Mucosa of descending colon (tissue), 3 donors: Measurements from ENCODE around the gene NKAIN2. TPM values are rescaled to one million over a fixed set of nuclear protein-coding genes. Genes with fewer than 3 reads are reported as not detected.

Experiments
- ATAC-seq: fragments of 200-7000 bp; cut with Tn5 transposase; one replicate; pipeline ENCODE4 v1.9.1; 2020; ENCODE audit warnings: mild to moderate bottlenecking, moderate library complexity
- DNase-seq, 3 donors: peaks; one replicate each; pipeline ENCODE4 v3.0.0-alpha.2; 2020
- H3K36me3 ChIP-seq: fragments of 200-600 bp; one replicate; pipeline ENCODE4 v1.8.0; 2021; ENCODE audit warnings: low read depth, mild to moderate bottlenecking
- H3K4me1 ChIP-seq: fragments of 200-600 bp; one replicate; pipeline ENCODE4 v1.8.0; 2021; ENCODE audit warnings: low read depth, mild to moderate bottlenecking
- H3K4me3 ChIP-seq: fragments of 200-600 bp; one replicate; pipeline ENCODE4 v1.8.0; 2021; ENCODE audit warnings: mild to moderate bottlenecking
- H3K9me3 ChIP-seq: fragments of 200-600 bp; one replicate; pipeline ENCODE4 v1.8.0; 2021; ENCODE audit warnings: mild to moderate bottlenecking
- CTCF ChIP-seq: fragments of 200-600 bp; IDR thresholded peaks from one replicate; pipeline ENCODE4 v1.8.0; 2022; ENCODE audit warnings: antibody characterized with exemption, mild to moderate bottlenecking
- intact Hi-C, 2 donors: fragments of 100-400 bp; cut with DNase I in 1 of 2; cut with micrococcal nuclease in 1 of 2; formaldehyde crosslinking; loops; one replicate each; pipeline versions ENCODE4 v1.11.0 to v1.11.1; 2022; cut with DNase I, micrococcal nuclease
- total RNA-seq, 3 donors: library from RNA; stranded (reverse); fragmentation: NEBNext Ultra II Directional in 2 of 3; extraction: Animal tissue kit (Norgen Biotek cat#: 25700) in 2 of 3; gene quantifications; one replicate each; pipeline versions ENCODE4 v1.2.1 to v1.2.4, GENCODE V29; 2021 to 2023
- donor health status: DM: no; HTN: no; CAD: no; lungs with moderate emphysema.
- donor health status: DM: no; HTN: no; CAD: no.
- donor health status: DM: no; HTN: yes; CAD: no.

NKAIN2 gene
- total RNA-seq, 3 donors from 2014 or later, result 0.34 to 4.7 (median 0.69) TPM

- ATAC-seq (no peak), DNase-seq (no peak)
- no peak for TF ChIP-seq CTCF
- intact Hi-C loops, result no loop called here
- Histone ChIP-seq H3K4me3 (no peak overlapping the region), H3K36me3 (no peaks in the 10 kb centered on the region), H3K4me1 (no peaks in the 10 kb centered on the region), H3K9me3 (no peaks in the 10 kb centered on the region)
Measured at GRCh38 chr6:124441450-124441849, 637.8 kb downstream of the NKAIN2 start.

- DNase-seq, result no peak
- intact Hi-C loops, result no loop called here
- ATAC-seq, result no peak
- Histone ChIP-seq H3K36me3 (no peaks in the 10 kb centered on the region), H3K9me3 (no peaks in the 10 kb centered on the region), H3K4me1 (no peaks in the 10 kb centered on the region), H3K4me3 (no peak overlapping the region)
- TF ChIP-seq CTCF, result no peak
Measured at GRCh38 chr6:124443541-124443940, 639.9 kb downstream of the NKAIN2 start.

- Histone ChIP-seq H3K4me1 (no peaks in the 10 kb centered on the region), H3K9me3 (no peaks in the 10 kb centered on the region), H3K4me3 (no peak overlapping the region), H3K36me3 (no peaks in the 10 kb centered on the region)
- ATAC-seq (no peak), DNase-seq (no peak)
- no peak for TF ChIP-seq CTCF
- intact Hi-C loops, result no loop called here
Measured at GRCh38 chr6:124445581-124445980, 641.9 kb downstream of the NKAIN2 start.

- Histone ChIP-seq H3K36me3 (no peaks in the 10 kb centered on the region), H3K9me3 (no peaks in the 10 kb centered on the region), H3K4me3 (no peak overlapping the region), H3K4me1 (no peaks in the 10 kb centered on the region)
- DNase-seq (no peak), ATAC-seq (no peak)
- TF ChIP-seq CTCF, result no peak
- intact Hi-C loops, result no loop called here
Measured at GRCh38 chr6:124446961-124447360, 643.3 kb downstream of the NKAIN2 start.

GRCh38 chr6:124459268-124459667 lies 655.6 kb downstream of the NKAIN2 start:
- no peaks in the 10 kb centered on the region for H3K36me3 ChIP-seq
- ATAC-seq (no peak), DNase-seq (no peak)
- no peak overlapping the region for H3K4me3 ChIP-seq
- intact Hi-C loops, result no loop called here
- no peaks in the 10 kb centered on the region for H3K4me1 ChIP-seq
- no peak for TF ChIP-seq CTCF
- H3K9me3 ChIP-seq, result no peaks in the 10 kb centered on the region

GRCh38 chr6:124462750-124463149 lies 659.1 kb downstream of the NKAIN2 start:
- intact Hi-C loops, result no loop called here
- no peaks in the 10 kb centered on the region for H3K36me3 ChIP-seq
- no peaks in the 10 kb centered on the region for H3K4me1 ChIP-seq
- TF ChIP-seq CTCF, result no peak
- no peak overlapping the region for H3K4me3 ChIP-seq
- no peaks in the 10 kb centered on the region for H3K9me3 ChIP-seq
- no peak for ATAC-seq
- no peak for DNase-seq
